ENCODE results near the gene MAMSTR. TPM values are rescaled to one million over a fixed set of nuclear protein-coding genes. Genes with fewer than 3 reads are reported as not detected.

MAMSTR gene
- total RNA-seq, 4 donors from 2014 or later: 3.4 to 10.8 (median 5.4) TPM

GRCh38 chr19:48674216-48674809 is 45.2 kb downstream of the MAMSTR start:
- no peak overlapping the region for H3K27ac ChIP-seq
- TF ChIP-seq POLR2A (IDR thresholded peaks at IDR 0.05): no peak
- TF ChIP-seq CTCF (IDR thresholded peaks at IDR 0.05 in 4 of 5, conservative IDR thresholded peaks at IDR 0.05 in 1 of 5): no peak
- H3K36me3 ChIP-seq: no peaks in the 10 kb centered on the region
- in situ Hi-C loops (cut with MboI; ENCODE audit: low sequenced_read_pairs in 4 of 4) (loop anchor here in 1 of 4 donors (10.0 kb wide), 1 partner anchor 170 kb away; no protein-coding TSS in a partner anchor), intact Hi-C loops (cut with DNase I; ENCODE audit: low total_unique reads) (loop anchor here (10.0 kb wide), 1 partner anchor 170 kb away; no protein-coding TSS in a partner anchor)
- ATAC-seq (no peak), DNase-seq (no peak)
- H3K4me1 ChIP-seq: peaks cover 4 to 11% of the 10 kb centered on the region in 2 donors
- H3K27me3 ChIP-seq: no peaks in the 10 kb centered on the region
- no peak overlapping the region for H3K4me3 ChIP-seq
- H3K9me3 ChIP-seq: no peaks in the 10 kb centered on the region

- H3K27ac ChIP-seq: no peak overlapping the region
- no peak overlapping the region for H3K4me3 ChIP-seq
- no peak for DNase-seq
- ATAC-seq: no peak
- no peak for TF ChIP-seq CTCF (IDR thresholded peaks at IDR 0.05 in 4 of 5, conservative IDR thresholded peaks at IDR 0.05 in 1 of 5)
- TF ChIP-seq POLR2A (IDR thresholded peaks at IDR 0.05): no peak
- in situ Hi-C loops (cut with MboI; ENCODE audit: low sequenced_read_pairs in 4 of 4) (loop anchor here in 1 of 4 donors (10.0 kb wide), 1 partner anchor 171 kb away; no protein-coding TSS in a partner anchor), intact Hi-C loops (cut with DNase I; ENCODE audit: low total_unique reads) (loop anchor here (10.0 kb wide), 1 partner anchor 171 kb away; no protein-coding TSS in a partner anchor)
- no peaks in the 10 kb centered on the region for H3K27me3 ChIP-seq
- H3K36me3 ChIP-seq: no peaks in the 10 kb centered on the region
- peaks cover 4 to 11% of the 10 kb centered on the region in 2 donors for H3K4me1 ChIP-seq
- no peaks in the 10 kb centered on the region for H3K9me3 ChIP-seq
These were observed 46.0 kb downstream of the MAMSTR start for GRCh38 chr19:48673436-48674100.

DNA sequence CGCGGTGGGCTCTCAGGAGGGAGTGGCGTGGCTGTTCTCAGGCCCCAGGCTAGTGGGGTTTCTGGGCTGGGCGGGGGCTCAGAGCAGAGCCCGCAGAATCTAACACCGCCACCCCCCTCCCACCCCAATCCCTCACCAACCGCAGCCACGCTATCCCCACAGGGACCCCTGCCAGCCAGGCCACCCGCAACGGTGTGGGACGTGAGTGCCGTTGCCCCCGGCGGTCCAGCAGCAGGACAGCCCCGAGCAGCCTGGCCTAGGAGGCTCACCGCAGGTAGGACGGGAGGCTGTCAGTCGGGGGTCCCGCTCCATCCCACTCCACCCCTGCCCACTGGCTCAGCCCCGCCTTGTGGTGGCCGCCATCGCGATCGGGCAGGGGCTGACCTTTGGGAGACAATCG is 46.5 kb downstream of the MAMSTR start, which contains the start of gene NTN5:
Gene NTN5, minus strand, starts transcription at position 24 of the 400 bp plus-strand sequence. CDS start 2,031 bp downstream, outside the sequence.
- Histone ChIP-seq H3K4me1 (peaks cover 4 to 11% of the 10 kb centered on the region in 2 donors), H3K4me3 (no peak within 1 kb of the TSS), H3K9me3 (no peaks in the 10 kb centered on the region), H3K27me3 (no peaks in the 10 kb centered on the region), H3K27ac (no peak within 1 kb of the TSS), H3K36me3 (no peaks in the 10 kb centered on the region)
- DNase-seq (no peak), ATAC-seq (no peak)
- intact Hi-C loops (cut with DNase I; ENCODE audit: low total_unique reads) (loop anchor here (10.0 kb wide), 1 partner anchor 172 kb away; no protein-coding TSS in a partner anchor), in situ Hi-C loops (cut with MboI; ENCODE audit: low sequenced_read_pairs in 4 of 4) (loop anchor here in 1 of 4 donors (10.0 kb wide), 1 partner anchor 172 kb away; no protein-coding TSS in a partner anchor)
- TF ChIP-seq POLR2A (IDR thresholded peaks at IDR 0.05): no peak
- TF ChIP-seq CTCF (IDR thresholded peaks at IDR 0.05 in 4 of 5, conservative IDR thresholded peaks at IDR 0.05 in 1 of 5): no peak

DNA sequence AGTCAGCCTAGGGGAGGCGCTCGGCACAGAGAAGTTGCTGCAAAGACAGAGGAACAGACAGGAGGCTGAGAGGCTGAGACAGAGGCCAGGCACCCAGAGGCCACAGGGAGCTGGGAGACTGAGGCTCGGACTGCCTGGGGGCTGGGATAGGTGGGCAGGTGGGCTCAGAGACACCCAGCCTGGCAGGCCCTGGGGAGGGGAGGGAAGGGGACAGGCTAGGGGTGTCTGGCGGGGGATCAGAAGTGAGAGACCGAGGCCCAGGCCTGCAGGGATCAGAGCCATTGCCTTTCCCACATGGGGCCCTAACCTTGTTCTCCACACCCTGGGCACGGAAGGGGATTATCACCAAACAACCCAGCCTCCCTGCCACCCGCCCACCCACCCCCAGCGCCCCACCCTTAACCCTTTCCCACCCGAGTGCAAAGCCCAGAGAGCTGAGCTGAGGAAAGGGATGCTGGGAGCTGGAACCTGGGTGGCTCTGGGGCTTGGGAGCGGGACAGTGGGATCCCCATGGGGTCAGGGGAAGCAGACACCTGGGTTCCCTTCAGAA is 48.0 kb downstream of the MAMSTR start:
- no peak for DNase-seq
- H3K36me3 ChIP-seq: no peaks in the 10 kb centered on the region
- no peak for TF ChIP-seq POLR2A (IDR thresholded peaks at IDR 0.05)
- TF ChIP-seq CTCF (IDR thresholded peaks at IDR 0.05 in 4 of 5, conservative IDR thresholded peaks at IDR 0.05 in 1 of 5): no peak
- H3K27me3 ChIP-seq: no peaks in the 10 kb centered on the region
- in situ Hi-C loops (cut with MboI; ENCODE audit: low sequenced_read_pairs in 4 of 4): loop anchor here in 1 of 4 donors (10.0 kb wide), 1 partner anchor 173 kb away; no protein-coding TSS in a partner anchor
- intact Hi-C loops (cut with DNase I; ENCODE audit: low total_unique reads): loop anchor here (10.0 kb wide), 1 partner anchor 173 kb away; no protein-coding TSS in a partner anchor
- H3K9me3 ChIP-seq: no peaks in the 10 kb centered on the region
- no peak overlapping the region for H3K27ac ChIP-seq
- H3K4me1 ChIP-seq: peaks cover 4 to 11% of the 10 kb centered on the region in 2 donors
- ATAC-seq: no peak
- H3K4me3 ChIP-seq: no peak overlapping the region

Measured in gastrocnemius medialis (tissue), 4 donors.